NCI-H2107 treated with DMSO at 0.1 percent for 48 hours (cell line): ENCODE results near the gene EGFL7.
"Not testable (repeated sequence)": the region's sequence is repeated elsewhere in the genome, so short reads cannot be mapped to it uniquely, and the experiment has no call there.

Source experiments
- DNase-seq: peaks from one replicate; lab custom pipeline; 2025; ENCODE audit not compliant: unreplicated experiment; lab: John Stamatoyannopoulos, UW

The EGFL7 gene

GRCh38 chr9:136624184-136624951, 38.3 kb upstream of the EGFL7 start:
- no peak for DNase-seq

- peak; percentile 71 for DNase-seq
Measured at GRCh38 chr9:136625101-136626065, 37.3 kb upstream of the EGFL7 start.

- no peak for DNase-seq
Measured at GRCh38 chr9:136626066-136626725, 36.5 kb upstream of the EGFL7 start.

GRCh38 chr9:136626740-136627642, 35.7 kb upstream of the EGFL7 start:
- no peak for DNase-seq

GRCh38 chr9:136627703-136628102, 35.0 kb upstream of the EGFL7 start:
- no peak for DNase-seq

- DNase-seq: no peak
Measured at GRCh38 chr9:136628268-136628667, 34.4 kb upstream of the EGFL7 start.

GRCh38 chr9:136629001-136629878, 33.5 kb upstream of the EGFL7 start:
- no peak for DNase-seq

- DNase-seq: no peak
Measured at GRCh38 chr9:136629879-136630661, 32.6 kb upstream of the EGFL7 start.

GRCh38 chr9:136630662-136630992, 32.1 kb upstream of the EGFL7 start:
- DNase-seq: no peak

GRCh38 chr9:136631038-136632000, 31.4 kb upstream of the EGFL7 start:
- peak; percentile 68 for DNase-seq

- not testable (repeated sequence) for DNase-seq
Measured at GRCh38 chr9:136632072-136632471, 30.6 kb upstream of the EGFL7 start.

- DNase-seq: not testable (repeated sequence)
Measured at GRCh38 chr9:136632491-136633106, 30.1 kb upstream of the EGFL7 start.

- no peak for DNase-seq
Measured at GRCh38 chr9:136634904-136635303, 27.8 kb upstream of the EGFL7 start.

GRCh38 chr9:136640171-136641111, 22.3 kb upstream of the EGFL7 start:
- no peak for DNase-seq

- no peak for DNase-seq
Measured at GRCh38 chr9:136642439-136642921, 20.2 kb upstream of the EGFL7 start.
